Adrenal gland (tissue), 5 donors: ENCODE data around the gene ZBTB12.

Source experiments
- CTCF ChIP-seq, 6 experiments: fragments of 450-650 bp in 4 of 6; fragments of 200-600 bp in 2 of 6; sonication (generic) in 1 of 6; IDR thresholded peaks; 1 replicate in 5 of 6; 2 replicates in 1 of 6; pipeline versions ENCODE4 v1.5.1 to v1.8.0; 2016 to 2021; ENCODE audit warnings: antibody characterized with exemption in 6 of 6, mild to moderate bottlenecking in 2 of 6, moderate library complexity in 1 of 6
- POLR2A ChIP-seq, 2 donors: fragments of 450-650 bp; IDR thresholded peaks; one replicate each; pipeline ENCODE4 v1.6.1; 2017; ENCODE audit warnings: antibody characterized with exemption in 2 of 2, mild to moderate bottlenecking in 2 of 2, moderate library complexity in 1 of 2
- donor health status: DM: no; HTN: no; CAD: no.

- TF ChIP-seq POLR2A (IDR thresholded peaks at IDR 0.05) (no peak), CTCF (IDR thresholded peaks at IDR 0.05) (no peak)
These were observed 24.2 kb downstream of the ZBTB12 start for GRCh38 chr6:31877651-31878161.
